PC-9 (cell line): ENCODE data around the gene SLC22A9. TPM values are rescaled to one million over a fixed set of nuclear protein-coding genes. Genes with fewer than 3 reads are reported as not detected.

Source experiments
- BruUV-seq: library from RNA; stranded (reverse); fragments of 400-500 nt; replicated peaks from 2 replicates; lab custom pipeline; 2021; lab: Mats Ljungman, UMichigan
- CTCF ChIA-PET: fragments of 300-600 bp; sonication (Branson Sonifier 250); formaldehyde crosslinking; loops from one replicate; lab custom pipeline; 2022; ENCODE audit warnings: antibody characterized with exemption; lab: Charles Lee
- POLR2A ChIA-PET: fragments of 300-600 bp; sonication (Branson Sonifier 250); formaldehyde crosslinking; loops from one replicate; lab custom pipeline; 2022; ENCODE audit warnings: antibody characterized with exemption; ENCODE audit not compliant: unreplicated experiment; lab: Charles Lee
- DNase-seq, 2 experiments: peaks; one replicate each; pipeline versions ENCODE4 v3.0.0 to v3.0.0-alpha.2; 2015 to 2022; ENCODE audit warnings: mixed read lengths in 1 of 2
- H2AFZ ChIP-seq: fragments of 200-600 bp; sonication (generic); 2 replicates; pipeline ENCODE4 v1.8.1; 2017; ENCODE audit warnings: antibody characterized with exemption
- H3F3A ChIP-seq: fragments of 200-600 bp; sonication (generic); 2 replicates; pipeline ENCODE4 v1.8.1; 2017; ENCODE audit warnings: antibody characterized with exemption, mild to moderate bottlenecking, low read depth; ENCODE audit not compliant: insufficient read depth
- H3K27ac ChIP-seq: fragments of 200-600 bp; sonication (generic); 2 replicates; pipeline ENCODE4 v1.6.1; 2016; ENCODE audit warnings: mixed run types
- H3K27me3 ChIP-seq: fragments of 200-600 bp; sonication (generic); 2 replicates; pipeline ENCODE4 v1.6.1; 2016; ENCODE audit warnings: low read depth, mixed run types; ENCODE audit not compliant: insufficient read depth
- H3K36me3 ChIP-seq: fragments of 200-600 bp; sonication (generic); 2 replicates; pipeline ENCODE4 v1.6.1; 2016; ENCODE audit warnings: low read depth, mixed run types
- H3K4me1 ChIP-seq: fragments of 200-600 bp; sonication (generic); replicated peaks from 2 replicates; pipeline ENCODE4 v1.6.1; 2016; ENCODE audit warnings: mixed run types; ENCODE audit not compliant: insufficient read depth
- H3K4me2 ChIP-seq: fragments of 200-600 bp; sonication (generic); 2 replicates; pipeline ENCODE4 v1.6.1; 2017; ENCODE audit warnings: mixed run types
- H3K4me3 ChIP-seq: fragments of 200-600 bp; sonication (generic); 2 replicates; pipeline ENCODE4 v1.6.1; 2016; ENCODE audit warnings: mixed run types
- H3K79me2 ChIP-seq: fragments of 200-600 bp; sonication (generic); 2 replicates; pipeline ENCODE4 v1.6.1; 2017; ENCODE audit warnings: low read depth, mixed run types
- H3K9me2 ChIP-seq: fragments of 200-600 bp; sonication (generic); 2 replicates; pipeline ENCODE4 v1.8.1; 2017; ENCODE audit warnings: mild to moderate bottlenecking; ENCODE audit not compliant: insufficient read depth
- H3K9me3 ChIP-seq: fragments of 200-600 bp; sonication (generic); 2 replicates; pipeline ENCODE4 v1.8.1; 2016; ENCODE audit warnings: low read depth; ENCODE audit not compliant: insufficient read depth
- H4K20me1 ChIP-seq: fragments of 200-600 bp; sonication (generic); 2 replicates; pipeline ENCODE4 v1.8.1; 2017; ENCODE audit not compliant: insufficient read depth
- EZH2 ChIP-seq: fragments of 200-600 bp; sonication (generic); IDR thresholded peaks from 2 replicates; pipeline ENCODE4 v1.8.0; 2017; ENCODE audit warnings: antibody characterized with exemption, low read depth
- intact Hi-C: fragments of 100-400 bp; cut with micrococcal nuclease; formaldehyde crosslinking; loops from one replicate; pipeline ENCODE4 v1.10.0; 2022; ENCODE audit not compliant: unreplicated experiment
- total RNA-seq: library from RNA; stranded (reverse); gene quantifications from 2 replicates; pipeline ENCODE4 v1.2.3, GENCODE V29; 2021
- TF ChIP-seq, protein P1 (sequence below): fragments of 200-600 bp; sonication (generic); conservative IDR thresholded peaks from 2 replicates; pipeline ENCODE4 v1.6.1; 2017; ENCODE audit warnings: mixed run types, antibody characterized with exemption, mild to moderate bottlenecking, moderate library complexity

The SLC22A9 gene
- total RNA-seq, 1 experiment from 2014 or later = not detected

DNA sequence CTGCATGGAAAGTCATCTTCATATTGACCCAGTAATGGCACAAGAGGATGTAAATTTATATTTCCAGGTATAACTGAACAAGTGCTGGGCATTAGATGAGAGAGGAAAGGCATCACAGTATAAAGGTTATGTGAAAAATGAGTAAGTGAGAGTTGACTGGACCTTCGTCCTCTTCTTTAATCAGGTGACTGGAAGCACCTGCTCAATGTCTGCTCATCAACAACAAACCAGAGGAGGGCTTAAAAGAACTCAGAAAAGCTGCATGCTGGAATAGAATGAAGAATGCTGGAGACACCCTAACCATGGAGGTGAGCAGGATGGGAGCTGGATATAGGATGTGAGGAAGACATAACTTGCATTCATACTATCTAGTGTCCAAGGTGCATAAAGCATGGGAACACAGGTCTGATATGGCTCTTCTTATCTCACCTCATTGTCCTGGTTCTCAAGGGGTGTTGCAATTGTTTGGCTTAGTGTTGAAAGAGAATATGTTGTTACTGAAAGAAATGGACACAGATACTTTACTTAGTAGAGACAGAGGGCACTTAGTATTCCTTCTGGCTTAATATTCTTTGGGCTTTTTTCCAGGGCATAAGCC is 7.3 kb upstream of the SLC22A9 start:
- Histone ChIP-seq H3K4me2 (no peak overlapping the region), H3K36me3 (no peaks in the 10 kb centered on the region), H4K20me1 (no peaks in the 10 kb centered on the region), H3K27me3 (peaks cover 5% of the 10 kb centered on the region; the same call in 1 of the 2 replicates), H3K9me2 (no peaks in the 10 kb centered on the region), H3K27ac (no peak overlapping the region), H3K9me3 (no peaks in the 10 kb centered on the region), H3K4me1 (no peaks in the 10 kb centered on the region), H3K4me3 (no peak overlapping the region), H3F3A (no peaks in the 10 kb centered on the region), H3K79me2 (no peaks in the 10 kb centered on the region), H2AFZ (no peak overlapping the region)
- CTCF ChIA-PET = no interaction called here
- BruUV-seq = no TSS peak
- DNase-seq = no peak
- POLR2A ChIA-PET = no interaction called here
- TF ChIP-seq, protein P1, sequence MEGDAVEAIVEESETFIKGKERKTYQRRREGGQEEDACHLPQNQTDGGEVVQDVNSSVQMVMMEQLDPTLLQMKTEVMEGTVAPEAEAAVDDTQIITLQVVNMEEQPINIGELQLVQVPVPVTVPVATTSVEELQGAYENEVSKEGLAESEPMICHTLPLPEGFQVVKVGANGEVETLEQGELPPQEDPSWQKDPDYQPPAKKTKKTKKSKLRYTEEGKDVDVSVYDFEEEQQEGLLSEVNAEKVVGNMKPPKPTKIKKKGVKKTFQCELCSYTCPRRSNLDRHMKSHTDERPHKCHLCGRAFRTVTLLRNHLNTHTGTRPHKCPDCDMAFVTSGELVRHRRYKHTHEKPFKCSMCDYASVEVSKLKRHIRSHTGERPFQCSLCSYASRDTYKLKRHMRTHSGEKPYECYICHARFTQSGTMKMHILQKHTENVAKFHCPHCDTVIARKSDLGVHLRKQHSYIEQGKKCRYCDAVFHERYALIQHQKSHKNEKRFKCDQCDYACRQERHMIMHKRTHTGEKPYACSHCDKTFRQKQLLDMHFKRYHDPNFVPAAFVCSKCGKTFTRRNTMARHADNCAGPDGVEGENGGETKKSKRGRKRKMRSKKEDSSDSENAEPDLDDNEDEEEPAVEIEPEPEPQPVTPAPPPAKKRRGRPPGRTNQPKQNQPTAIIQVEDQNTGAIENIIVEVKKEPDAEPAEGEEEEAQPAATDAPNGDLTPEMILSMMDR = no peak
- no peak for TF ChIP-seq EZH2
- intact Hi-C loops = no loop called here

DNA sequence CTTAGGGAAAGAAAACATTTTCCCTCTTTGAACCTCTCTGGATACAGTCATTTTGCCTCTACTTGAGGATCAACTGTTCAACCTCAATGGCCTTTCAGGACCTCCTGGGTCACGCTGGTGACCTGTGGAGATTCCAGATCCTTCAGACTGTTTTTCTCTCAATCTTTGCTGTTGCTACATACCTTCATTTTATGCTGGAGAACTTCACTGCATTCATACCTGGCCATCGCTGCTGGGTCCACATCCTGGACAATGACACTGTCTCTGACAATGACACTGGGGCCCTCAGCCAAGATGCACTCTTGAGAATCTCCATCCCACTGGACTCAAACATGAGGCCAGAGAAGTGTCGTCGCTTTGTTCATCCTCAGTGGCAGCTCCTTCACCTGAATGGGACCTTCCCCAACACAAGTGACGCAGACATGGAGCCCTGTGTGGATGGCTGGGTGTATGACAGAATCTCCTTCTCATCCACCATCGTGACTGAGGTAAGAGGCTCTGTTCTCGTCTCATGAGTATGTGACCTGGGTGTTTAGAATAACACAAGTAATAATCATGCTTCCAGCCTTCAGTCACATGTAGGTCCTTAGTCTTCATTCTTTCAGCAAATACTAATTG is 495 bp downstream of the SLC22A9 start:
- Histone ChIP-seq H3K27ac (no peak overlapping the region), H4K20me1 (no peaks in the 10 kb centered on the region), H3F3A (no peaks in the 10 kb centered on the region), H3K9me2 (no peaks in the 10 kb centered on the region), H3K79me2 (no peaks in the 10 kb centered on the region), H3K4me1 (no peaks in the 10 kb centered on the region), H3K4me2 (no peak overlapping the region), H3K36me3 (no peaks in the 10 kb centered on the region), H3K9me3 (no peaks in the 10 kb centered on the region), H2AFZ (no peak overlapping the region), H3K27me3 (peaks cover 24% of the 10 kb centered on the region), H3K4me3 (no peak overlapping the region)
- CTCF ChIA-PET = no interaction called here
- DNase-seq = no peak
- TF ChIP-seq, protein P1 = no peak
- no peak for TF ChIP-seq EZH2
- POLR2A ChIA-PET = no interaction called here
- no TSS peak for BruUV-seq
- intact Hi-C loops = no loop called here

DNA sequence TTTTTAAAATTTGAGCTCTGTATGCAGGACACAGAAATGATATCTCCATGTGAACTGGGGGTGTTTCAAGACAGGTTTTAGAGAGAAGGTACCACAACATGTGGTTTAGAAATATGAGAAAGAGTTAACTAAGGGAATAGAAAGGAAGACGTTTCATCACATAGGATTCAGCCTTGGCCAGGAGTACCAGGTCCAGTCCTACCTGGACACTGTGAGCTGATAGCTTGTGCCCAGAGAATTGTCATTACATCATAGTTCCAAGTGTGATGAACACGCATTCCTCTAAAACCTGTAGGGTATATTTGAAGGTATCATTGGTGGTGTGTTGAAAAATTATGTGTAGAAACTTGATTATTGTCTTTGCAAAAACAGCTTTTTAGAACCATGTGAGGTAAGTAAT is 1.8 kb downstream of the SLC22A9 start:
- TF ChIP-seq, protein P1 = no peak
- no peak for TF ChIP-seq EZH2
- no peak for DNase-seq
- Histone ChIP-seq H3F3A (no peaks in the 10 kb centered on the region), H4K20me1 (no peaks in the 10 kb centered on the region), H3K79me2 (no peaks in the 10 kb centered on the region), H2AFZ (no peak overlapping the region), H3K4me2 (no peak overlapping the region), H3K9me3 (no peaks in the 10 kb centered on the region), H3K36me3 (no peaks in the 10 kb centered on the region), H3K4me3 (no peak overlapping the region), H3K27me3 (peaks cover 19% of the 10 kb centered on the region), H3K9me2 (no peaks in the 10 kb centered on the region), H3K4me1 (no peaks in the 10 kb centered on the region), H3K27ac (no peak overlapping the region)
- intact Hi-C loops = no loop called here
- ChIA-PET CTCF (no interaction called here), POLR2A (no interaction called here)
- no TSS peak for BruUV-seq
